Activated gamma-delta T cell treated with Interleukin-2 at 50 U/mL for 16 hours (primary cell): Measurements from ENCODE around the gene PIEZO1.

Experiments used
- DNase-seq: peaks from one replicate; pipeline ENCODE4 v3.0.0-alpha.2; 2020

Gene PIEZO1

GRCh38 chr16:88715312-88716190 is 69.5 kb downstream of the PIEZO1 start:
- DNase-seq, result no peak

- DNase-seq, result no peak
Observed at GRCh38 chr16:88714420-88715302, 70.4 kb downstream of the PIEZO1 start.

- no peak for DNase-seq
Observed at GRCh38 chr16:88713568-88714419, 71.2 kb downstream of the PIEZO1 start.

GRCh38 chr16:88713054-88713453 is 72.0 kb downstream of the PIEZO1 start:
- no peak for DNase-seq

- no peak for DNase-seq
Observed at GRCh38 chr16:88712362-88712979, 72.5 kb downstream of the PIEZO1 start.

GRCh38 chr16:88711750-88712340 is 73.2 kb downstream of the PIEZO1 start:
- no peak for DNase-seq

GRCh38 chr16:88710556-88710955 is 74.5 kb downstream of the PIEZO1 start:
- no peak for DNase-seq

GRCh38 chr16:88706965-88707826 is 77.8 kb downstream of the PIEZO1 start:
- no peak for DNase-seq

GRCh38 chr16:88706229-88706964 is 78.6 kb downstream of the PIEZO1 start, which contains the start of the genes CTU2 and RNF166:
CTU2 (plus strand) TSS chr16:88706503; CDS start chr16:88706531, 28 bp downstream.
RNF166 (minus strand) TSS chr16:88706408; CDS start chr16:88706325, 83 bp downstream.
- peak; percentile 88 for DNase-seq

- DNase-seq, result no peak
Observed at GRCh38 chr16:88705801-88706228, 79.2 kb downstream of the PIEZO1 start.

- DNase-seq, result peak; percentile 40
Observed at GRCh38 chr16:88705076-88705684, 79.8 kb downstream of the PIEZO1 start.

- DNase-seq, result peak; percentile 87
Observed at GRCh38 chr16:88703486-88704309, 81.3 kb downstream of the PIEZO1 start.

GRCh38 chr16:88702371-88703210 is 82.4 kb downstream of the PIEZO1 start:
- DNase-seq, result no peak

GRCh38 chr16:88701581-88702370 is 83.2 kb downstream of the PIEZO1 start:
- DNase-seq, result no peak

GRCh38 chr16:88700636-88701482 is 84.2 kb downstream of the PIEZO1 start:
- peak; percentile 99 for DNase-seq

GRCh38 chr16:88700322-88700635 is 84.7 kb downstream of the PIEZO1 start:
- no peak for DNase-seq
